NCI-H1436 treated with DMSO at 0.1 percent for 48 hours (cell line): Measurements from ENCODE around the gene PAQR6.
A peak's percentile ranks its signal among the peaks of the same experiment; 100 is the strongest.
"Not testable (repeated sequence)": the region's sequence is repeated elsewhere in the genome, so short reads cannot be mapped to it uniquely, and the experiment has no call there.

Experiments used
- DNase-seq: peaks from one replicate; lab custom pipeline; 2025; lab: John Stamatoyannopoulos, UW

The PAQR6 gene

DNA sequence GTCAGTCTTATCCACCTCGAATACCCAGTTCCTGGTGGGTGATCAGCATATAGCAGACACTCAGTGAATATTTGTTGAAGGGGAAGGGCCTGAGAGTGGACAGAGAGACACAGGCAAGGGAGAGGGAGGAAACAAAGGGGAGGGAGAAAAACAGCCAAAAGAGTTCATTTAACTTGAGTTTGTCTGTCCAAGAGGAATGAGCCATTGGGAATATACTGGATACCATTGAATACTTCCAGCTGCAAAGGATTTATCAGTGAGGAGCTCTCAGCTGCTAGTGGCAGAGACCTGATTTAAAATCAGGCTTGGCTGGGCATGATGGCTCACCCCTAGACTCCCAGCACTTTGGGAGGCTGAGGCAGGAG is 17.4 kb downstream of the PAQR6 start:
- DNase-seq = no peak

DNA sequence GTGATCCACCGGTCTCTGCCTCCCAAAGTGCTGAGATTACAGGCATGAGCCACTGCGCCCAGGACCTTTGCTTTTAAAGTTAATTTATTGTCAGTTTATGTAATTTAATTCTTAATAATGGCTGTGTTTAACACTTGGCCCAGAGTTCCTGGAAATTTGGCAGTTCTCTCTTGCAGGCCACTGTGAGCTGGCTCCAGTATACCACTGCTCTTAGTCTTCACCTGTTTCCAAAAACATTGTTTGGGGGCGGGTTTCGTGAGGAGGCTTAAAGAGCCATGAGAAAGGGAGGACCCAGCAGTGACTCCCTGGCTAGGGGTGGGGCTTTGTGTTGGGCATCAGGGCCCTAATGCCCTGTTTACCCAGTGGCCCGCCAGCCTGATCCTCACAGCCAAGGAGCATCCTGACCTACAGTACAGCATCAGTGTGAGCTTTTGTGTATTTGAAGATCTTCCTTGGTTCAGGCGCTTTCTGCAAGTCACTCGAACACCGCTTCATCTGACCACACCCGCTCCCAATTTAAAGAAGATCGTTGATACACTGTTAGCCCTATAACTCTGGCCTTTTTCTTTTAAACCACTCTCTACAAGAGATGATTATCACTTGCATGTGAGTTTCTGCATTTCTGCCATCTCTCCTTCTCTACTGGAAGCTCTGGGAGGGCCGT is 17.9 kb downstream of the PAQR6 start:
- no peak for DNase-seq

DNA sequence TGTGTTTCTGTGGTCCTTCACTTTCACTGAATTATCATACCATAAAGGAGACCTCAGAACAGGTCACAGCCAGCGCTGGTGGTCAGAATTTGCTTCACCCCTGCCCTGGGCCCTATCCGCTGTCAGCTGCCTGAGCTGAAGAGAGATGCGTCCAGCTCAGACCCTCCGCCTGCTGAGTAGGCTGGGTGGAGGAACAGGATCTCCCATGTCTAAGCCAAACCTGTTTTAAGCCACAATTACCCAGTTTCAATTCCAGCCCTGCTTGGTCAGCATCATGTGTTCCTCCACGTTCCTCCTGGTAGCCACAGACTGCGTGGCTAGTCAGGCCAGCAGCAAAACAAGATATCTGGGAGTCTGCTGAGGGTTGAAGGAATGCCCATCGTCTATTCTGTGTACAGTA is 19.4 kb downstream of the PAQR6 start:
- DNase-seq = no peak

DNA sequence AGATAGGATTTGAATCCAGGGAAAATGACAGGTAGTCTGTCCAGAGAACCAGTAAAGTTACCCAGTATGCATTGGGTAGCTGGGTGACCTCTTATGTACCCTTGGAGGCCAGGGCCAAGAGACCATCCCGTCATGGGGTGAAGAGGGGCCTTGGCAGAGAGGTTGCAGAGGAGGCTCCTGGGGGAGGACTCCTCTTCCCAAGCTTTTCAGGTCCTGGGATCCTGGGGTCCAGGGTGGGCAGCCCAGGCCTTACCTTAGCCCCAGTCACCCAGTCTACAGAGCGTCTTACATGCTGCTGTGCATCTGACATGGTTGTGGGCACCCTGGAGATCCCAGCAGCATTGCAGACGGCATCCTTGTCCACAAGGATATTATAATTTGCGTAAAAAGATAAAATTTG is 21.1 kb downstream of the PAQR6 start:
- DNase-seq = no peak

DNA sequence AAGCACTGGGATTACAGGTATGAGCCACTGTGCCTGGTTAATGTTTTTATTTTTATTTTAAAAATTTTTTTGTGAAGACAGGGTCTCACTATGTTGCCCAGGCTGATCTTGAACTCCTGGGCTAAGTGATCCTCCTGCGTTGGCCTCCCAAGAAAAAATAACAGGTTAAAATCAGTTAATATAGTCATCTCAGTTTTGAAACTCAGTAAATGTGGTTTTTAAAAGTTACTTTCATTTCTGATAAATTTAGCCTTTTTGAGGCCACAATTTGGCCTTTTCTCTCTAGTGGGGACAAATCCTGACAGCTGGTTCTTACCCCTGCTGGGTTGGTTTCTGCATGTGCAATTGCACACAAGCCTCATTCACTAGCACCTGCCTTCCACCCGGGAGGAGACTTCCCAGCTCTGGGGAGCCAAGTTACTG is 21.7 kb downstream of the PAQR6 start:
- DNase-seq = no peak

DNA sequence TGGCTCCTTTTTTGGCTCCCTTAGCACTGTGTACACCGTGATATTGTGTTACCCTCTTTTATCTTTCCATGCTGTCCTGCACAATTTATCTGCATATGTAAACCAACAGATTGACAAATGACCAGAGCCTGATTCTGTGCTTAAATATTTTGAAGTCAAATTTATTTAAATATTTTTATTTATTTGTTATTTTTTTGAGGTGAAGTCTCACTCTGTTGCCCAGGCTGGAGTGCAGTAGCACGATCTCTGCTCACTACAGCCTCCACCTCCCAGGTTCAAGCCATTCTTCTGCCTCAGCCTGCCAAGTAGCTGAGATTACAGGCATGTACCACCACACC is 22.2 kb downstream of the PAQR6 start:
- no peak for DNase-seq

DNA sequence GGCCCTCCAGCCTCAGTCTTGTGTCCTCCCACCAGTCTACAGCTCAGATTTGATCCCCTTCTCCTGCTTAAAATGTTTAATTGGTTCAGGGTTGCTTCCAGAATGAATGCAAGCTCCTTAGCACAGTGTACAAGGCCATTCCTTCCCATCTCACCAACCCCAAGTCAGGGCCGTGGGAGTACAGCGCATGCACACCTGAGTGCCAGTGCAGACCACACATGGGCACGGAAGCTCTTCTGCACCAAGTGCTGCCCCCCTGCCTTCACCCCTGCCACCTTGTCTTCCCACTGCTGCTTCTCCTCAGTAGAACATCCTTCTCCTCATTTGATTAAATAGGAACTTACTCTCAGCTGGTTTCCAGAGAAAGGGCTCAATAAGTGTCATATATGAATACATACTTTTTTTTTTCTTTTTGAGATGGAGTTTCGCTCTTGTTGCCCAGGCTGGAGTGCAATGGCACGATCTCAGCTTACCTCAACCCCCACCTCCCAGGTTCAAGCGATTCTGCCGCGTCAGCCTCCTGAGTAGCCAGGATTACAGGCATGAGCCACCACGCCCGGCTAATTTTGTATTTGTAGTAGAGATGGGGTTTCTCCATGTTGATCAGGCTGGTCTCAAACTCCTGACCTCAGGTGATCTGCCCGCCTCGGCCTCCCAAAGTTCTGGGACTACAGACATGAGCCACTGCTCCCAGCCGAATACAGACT is 25.7 kb downstream of the PAQR6 start:
- no peak for DNase-seq

DNA sequence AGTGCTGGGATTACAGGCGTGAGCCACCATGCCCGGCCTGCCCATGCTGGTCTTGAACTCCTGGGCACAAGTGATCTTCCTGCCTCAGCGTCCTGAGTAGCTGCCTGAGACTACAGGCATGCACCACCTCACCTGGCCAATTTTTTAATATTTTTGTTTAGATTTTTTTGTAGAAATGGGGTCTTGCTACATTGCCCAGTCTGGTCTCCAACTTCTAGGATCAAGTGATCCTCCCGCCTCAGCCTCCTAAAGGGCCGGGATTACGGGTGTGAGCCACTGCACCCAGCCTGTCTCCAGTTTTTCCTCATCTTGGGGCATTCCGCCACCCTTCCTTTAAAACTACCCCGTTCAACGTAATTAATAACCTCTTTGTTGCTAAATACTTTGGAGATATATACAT is 27.6 kb downstream of the PAQR6 start:
- no peak for DNase-seq

DNA sequence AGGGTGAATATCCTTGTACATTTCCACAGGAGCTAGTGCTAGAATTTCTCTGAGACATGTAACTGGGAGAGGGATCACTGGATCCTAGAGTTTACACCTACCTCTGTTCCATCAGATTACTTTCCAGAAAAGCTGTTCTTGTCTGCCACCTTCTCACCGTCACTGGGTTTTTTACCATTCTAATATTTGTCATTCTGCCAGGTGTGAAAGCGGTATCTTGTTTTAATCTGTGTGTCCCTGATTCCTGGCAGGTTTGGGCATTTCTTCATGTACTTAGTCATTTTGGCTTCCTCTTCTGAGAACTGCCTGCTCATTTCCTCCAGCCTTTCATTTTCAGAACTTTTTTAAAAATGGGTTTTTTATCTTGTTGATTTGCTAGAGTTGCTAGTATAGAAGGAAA is 30.0 kb downstream of the PAQR6 start:
- DNase-seq = no peak

DNA sequence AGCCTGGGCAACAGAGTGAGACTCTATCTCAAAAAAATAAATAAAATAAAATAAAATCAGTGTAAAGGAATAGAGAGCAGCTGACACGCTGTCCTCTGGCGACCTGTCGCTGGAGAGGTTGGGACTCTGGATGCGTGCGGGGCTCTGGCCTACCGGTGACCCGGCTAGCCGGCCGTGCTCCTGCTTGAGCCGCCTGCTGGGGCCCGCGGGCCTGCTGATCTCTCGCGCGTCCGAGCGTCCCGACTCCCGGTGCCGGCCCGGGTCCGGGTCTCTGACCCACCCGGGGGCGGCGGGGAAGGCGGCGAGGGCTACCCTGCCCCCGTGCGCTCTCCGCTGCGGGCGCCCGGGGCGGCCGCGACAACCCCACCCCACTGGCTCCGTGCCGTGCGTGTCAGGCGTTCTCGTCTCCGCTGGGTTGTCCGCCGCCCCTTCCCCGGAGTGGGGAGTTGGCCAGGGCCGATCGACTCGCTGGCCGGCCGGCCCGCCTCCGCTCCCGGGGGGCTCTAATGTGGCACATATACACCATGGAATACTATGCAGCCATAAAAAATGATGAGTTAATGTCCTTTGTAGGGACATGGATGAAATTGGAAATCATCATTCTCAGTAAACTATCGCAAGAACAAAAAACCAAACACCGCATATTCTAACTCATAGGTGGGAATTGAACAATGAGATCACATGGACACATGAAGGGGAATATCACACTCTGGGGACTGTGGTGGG is 31.3 kb downstream of the PAQR6 start:
- not testable (repeated sequence) for DNase-seq

DNA sequence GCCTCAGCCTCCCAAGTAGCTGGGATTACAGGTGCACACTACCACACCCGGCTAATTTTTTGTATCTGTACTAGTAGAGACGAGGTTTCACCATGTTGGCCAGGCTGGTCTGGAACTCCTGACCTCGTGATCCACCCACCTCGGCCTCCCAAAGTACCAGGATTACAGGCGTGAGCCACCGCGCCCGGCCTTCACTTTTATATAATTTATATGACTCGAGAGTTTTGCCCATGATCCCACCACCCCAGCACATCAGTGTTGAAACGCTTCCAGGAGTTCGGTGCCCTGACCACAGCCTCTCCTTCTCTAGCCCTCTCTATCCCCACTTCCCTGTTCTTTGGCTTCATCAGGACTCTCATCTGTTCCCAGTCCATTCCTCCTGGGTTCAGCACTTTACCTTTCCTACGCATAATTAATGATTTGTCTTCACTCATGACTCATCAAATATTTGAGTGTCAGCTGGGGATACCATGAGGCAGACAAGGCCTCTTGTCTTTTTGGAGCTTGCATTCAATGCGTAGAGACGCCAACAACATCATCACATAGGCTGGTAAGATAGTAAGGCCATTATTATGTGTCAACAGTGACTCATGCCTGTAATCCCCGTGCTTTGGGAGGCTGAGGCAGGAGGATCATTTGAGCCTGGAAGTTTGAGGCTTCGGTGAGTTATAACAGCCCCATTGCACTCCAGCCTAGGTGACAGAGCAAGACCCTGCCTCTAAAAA is 33.7 kb downstream of the PAQR6 start:
- no peak for DNase-seq

DNA sequence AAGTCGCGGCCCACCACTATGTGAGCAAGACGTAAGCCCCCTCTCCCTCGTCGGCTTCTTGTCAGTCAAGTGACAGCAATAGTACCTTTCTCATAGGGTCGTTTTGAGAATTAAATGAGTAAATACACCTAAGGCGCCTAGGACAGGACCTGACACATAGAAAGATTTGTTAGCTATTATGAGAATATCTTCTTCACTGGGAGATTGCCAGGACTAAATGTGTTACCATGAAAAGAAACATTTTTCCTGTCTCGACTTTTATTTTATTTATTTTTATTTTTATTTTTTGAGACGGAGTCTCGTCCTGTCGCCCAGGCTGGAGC is 34.3 kb downstream of the PAQR6 start:
- DNase-seq = no peak

DNA sequence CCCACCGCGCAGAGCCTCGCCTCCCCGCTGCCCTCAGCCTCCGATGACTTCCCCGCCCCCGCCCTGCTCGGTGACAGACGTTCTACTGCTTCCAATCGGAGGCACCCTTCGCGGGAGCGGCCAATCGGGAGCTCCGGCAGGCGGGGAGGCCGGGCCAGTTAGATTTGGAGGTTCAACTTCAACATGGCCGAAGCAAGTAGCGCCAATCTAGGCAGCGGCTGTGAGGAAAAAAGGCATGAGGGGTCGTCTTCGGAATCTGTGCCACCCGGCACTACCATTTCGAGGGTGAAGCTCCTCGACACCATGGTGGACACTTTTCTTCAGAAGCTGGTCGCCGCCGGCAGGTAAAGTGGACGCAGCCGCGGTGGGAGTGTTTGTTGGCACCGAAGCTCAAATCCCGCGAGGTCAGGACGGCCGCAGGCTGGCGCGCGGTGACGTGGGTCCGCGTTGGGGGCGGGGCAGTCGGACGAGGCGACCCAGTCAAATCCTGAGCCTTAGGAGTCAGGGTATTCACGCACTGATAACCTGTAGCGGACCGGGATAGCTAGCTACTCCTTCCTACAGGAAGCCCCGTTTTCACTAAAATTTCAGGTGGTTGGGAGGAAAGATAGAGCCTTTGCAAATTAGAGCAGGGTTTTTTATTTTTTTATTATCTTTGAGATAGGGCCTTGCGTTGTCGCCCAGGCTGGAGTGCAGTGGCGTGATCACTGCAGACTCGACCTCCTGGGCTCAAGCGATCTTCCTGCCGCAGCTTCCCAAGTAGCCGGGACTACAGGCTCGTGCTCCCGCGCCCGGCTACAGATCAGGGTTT is 34.8 kb downstream of the PAQR6 start, which contains the start of gene PMF1:
Gene PMF1, plus strand, starts transcription at position 175 of the 811 bp plus-strand sequence. Its CDS starts 9 bp downstream, at position 184.
- peak; percentile 86 for DNase-seq

DNA sequence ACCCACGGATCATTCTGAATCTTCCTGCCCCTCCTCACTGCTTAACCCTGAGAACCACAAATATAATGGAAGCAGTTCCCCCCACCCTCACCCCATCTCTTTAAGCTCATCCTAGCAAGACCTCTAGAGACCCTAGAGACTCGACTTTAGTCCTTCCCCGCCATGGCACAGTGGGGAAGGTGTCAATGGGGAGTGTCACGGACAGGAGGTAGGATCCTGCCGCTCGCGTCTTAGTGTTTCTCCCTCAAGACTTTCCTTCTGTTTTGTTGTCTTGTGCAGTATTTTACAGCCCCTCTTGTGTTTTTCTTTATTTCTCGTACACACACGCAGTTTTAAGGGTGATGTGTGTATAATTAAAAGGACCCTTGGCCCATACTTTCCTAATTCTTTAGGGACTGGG is 35.7 kb downstream of the PAQR6 start:
- DNase-seq = no peak

DNA sequence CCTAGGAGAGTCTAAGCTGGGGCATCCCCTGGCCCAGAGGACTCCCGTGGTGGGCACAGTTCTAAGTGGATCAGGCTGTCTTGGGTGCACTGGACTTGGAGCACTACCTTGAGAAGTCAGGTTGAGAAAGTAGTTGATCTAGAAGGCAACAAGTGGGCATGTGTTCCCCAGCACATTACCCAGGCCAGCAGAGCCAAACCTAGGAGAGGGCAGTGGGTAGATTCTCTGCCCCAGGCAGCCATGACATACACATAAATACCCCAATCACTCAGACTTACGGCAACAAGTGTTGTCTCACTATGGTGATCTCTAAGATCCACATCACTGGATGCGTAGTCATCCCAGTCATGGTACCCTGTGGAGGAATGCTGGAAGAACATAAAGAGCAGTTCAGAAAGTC is 36.6 kb downstream of the PAQR6 start:
- no peak for DNase-seq

DNA sequence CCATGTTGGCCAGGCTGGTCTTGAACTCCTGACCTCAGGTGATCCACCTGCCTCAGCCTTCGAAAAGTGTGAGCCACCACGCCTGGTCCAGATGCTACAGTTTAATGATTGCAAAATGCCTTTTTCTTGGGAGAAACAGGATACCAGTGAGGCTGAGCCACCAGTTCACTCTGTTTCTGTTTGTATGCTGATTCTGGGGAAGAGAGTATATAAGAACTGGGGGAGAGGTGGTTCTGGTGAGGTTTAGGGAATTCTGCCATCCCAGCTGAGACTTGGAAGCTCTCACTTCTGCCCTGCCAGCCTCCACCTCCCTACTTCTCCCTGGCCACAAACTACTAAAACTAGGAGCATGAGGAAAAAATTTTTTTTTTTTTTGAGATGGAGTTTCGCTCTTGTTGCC is 43.2 kb downstream of the PAQR6 start:
- no peak for DNase-seq

DNA sequence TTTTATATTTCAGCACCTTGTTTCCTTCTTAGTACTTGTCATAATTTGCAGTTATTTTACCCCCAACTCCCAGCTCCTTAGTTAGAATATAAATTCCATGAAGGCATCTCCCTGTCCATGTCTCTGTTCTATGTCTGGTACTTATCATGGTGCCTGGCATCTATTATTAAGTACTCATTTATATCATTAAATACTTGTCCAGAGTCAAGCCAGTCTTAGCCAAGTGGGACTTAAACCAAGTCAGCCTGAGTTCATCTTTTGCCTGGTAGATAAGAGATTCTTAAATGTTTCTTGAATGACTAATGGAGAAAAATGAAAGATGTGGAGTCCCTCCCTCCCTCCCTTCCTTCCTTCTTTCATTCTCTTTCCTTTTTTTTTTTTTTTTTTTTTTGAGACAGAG is 44.5 kb downstream of the PAQR6 start:
- DNase-seq = no peak

DNA sequence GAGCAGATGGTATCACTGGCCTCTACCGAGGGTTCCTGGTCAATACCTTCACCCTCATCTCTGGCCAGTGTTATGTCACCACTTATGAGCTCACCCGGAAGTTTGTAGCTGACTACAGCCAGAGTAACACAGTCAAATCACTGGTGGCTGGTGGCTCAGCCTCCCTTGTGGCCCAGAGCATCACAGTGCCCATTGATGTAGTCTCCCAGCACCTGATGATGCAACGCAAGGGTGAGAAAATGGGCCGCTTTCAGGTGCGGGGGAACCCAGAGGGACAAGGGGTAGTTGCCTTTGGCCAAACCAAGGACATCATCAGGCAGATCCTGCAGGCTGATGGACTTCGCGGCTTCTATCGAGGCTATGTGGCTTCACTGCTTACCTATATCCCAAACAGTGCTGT is 47.8 kb downstream of the PAQR6 start:
- DNase-seq = no peak

DNA sequence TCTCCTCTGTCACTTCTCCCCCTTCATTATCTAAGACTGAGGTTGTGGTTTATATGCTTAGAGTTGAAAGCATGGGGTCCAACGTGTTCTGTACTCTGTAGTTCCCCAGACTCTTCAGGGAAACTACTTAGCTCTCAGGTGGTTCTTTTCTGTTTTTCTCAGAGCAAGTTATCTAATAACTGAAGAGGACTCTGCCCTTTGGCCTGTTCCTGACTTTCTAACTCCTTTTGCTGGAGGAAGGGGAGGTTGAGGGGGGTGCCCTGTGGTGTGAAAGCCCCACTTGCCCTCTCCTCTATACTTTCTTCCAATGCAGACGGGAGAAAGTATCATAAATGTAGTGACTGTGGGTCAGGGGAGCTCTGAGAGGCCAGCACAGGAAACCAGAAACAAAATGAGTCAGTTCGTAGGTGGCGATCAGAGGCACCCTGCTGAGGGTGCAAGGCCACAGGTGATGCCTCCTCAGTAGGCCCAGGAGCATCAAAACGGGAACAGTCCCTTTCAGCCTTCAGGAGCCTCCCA is 49.0 kb downstream of the PAQR6 start:
- no peak for DNase-seq

DNA sequence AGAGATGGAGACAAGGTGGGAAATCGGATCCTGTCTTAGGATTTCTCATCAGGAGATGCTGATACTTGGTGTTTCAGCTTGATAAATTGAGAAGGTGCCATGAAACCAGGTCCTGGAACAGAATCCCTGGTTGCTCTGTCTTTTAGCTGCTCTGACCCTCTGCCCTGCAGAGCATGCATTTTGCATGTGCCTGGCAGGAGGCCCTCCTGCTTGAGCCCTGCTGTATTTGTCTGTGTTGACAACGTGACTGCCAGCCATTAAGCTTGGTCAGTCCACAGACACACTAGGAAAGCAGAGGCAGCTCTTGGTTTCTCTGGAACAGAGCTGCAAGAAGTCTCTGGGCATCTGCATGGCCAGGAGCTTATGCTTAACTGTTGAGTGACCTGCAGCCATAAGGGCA is 51.4 kb downstream of the PAQR6 start:
- DNase-seq = no peak

DNA sequence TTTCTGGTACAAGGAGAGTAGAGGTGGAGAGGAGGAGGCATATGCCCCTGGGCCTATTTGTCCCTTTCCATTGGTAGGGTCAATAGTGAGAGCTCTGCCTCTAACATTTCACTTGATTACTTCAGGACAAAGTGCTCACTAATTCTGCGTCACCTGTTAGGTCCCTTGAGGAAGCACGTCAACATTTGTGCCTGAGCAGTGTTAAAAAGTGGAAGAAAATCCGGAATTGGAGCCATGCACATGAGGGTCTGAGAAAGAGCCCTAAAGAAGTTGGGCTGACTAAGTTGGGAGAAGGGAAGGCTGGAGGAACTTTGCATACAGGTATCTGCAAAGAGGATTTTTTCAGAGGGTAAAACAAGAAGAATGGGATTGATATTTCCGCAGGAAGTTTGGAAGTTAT is 52.0 kb downstream of the PAQR6 start:
- DNase-seq = no peak

DNA sequence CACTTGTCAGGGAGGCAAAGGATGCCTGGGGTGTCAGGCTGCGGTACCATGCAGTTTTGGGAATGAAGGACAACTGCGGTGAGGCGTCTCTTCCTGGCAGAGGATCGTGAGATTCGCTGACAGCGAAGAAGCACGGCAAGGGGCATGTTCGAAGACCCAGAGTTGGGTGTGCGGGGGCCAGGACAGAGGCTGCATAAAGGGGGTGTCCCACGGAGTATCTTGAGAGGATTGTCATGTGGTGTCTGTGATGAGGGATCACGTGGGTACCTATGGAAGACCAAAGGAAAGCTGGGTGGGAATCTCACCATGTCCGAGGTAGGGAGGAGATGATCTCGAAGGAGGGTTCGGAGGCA is 53.6 kb downstream of the PAQR6 start:
- DNase-seq = no peak
